WERI-Rb-1 (cell line): ENCODE results near the gene CYP11A1.

ENCODE experiments used
- DNase-seq: peaks from one replicate; pipeline ENCODE4 v3.0.0-alpha.2; 2020
- H3K27ac ChIP-seq: fragments of 250-450 bp; sonication (Bioruptor Pico); 2 replicates; pipeline ENCODE4 v1.5.1; 2020; ENCODE audit warnings: mild to moderate bottlenecking, moderate library complexity
- H3K27me3 ChIP-seq: fragments of 250-450 bp; sonication (Bioruptor Pico); 2 replicates; pipeline ENCODE4 v1.5.1; 2021; ENCODE audit warnings: mild to moderate bottlenecking, low read depth, moderate library complexity; ENCODE audit not compliant: insufficient read depth, severe bottlenecking
- H3K36me3 ChIP-seq: fragments of 250-450 bp; sonication (Bioruptor Pico); 2 replicates; pipeline ENCODE4 v1.5.1; 2020; ENCODE audit warnings: mild to moderate bottlenecking, moderate library complexity
- H3K4me3 ChIP-seq: 2 replicates; pipeline ENCODE4 v1.5.1; 2011; ENCODE audit warnings: low read depth, mild to moderate bottlenecking, control low read depth, low read length
- H3K9me3 ChIP-seq: fragments of 250-450 bp; sonication (Bioruptor Pico); 2 replicates; pipeline ENCODE4 v1.5.1; 2021; ENCODE audit warnings: mild to moderate bottlenecking, moderate library complexity; ENCODE audit not compliant: severe bottlenecking
- CTCF ChIP-seq: IDR thresholded peaks from 2 replicates; pipeline ENCODE4 v1.5.1; 2011; ENCODE audit warnings: low read depth, mild to moderate bottlenecking, control low read depth, inconsistent platforms, low read length

CYP11A1 gene

GRCh38 chr15:74413350-74414080 lies 46.1 kb upstream of the CYP11A1 start:
- H3K4me3 ChIP-seq, result no peak overlapping the region
- TF ChIP-seq CTCF, result no peak
- no peak overlapping the region for H3K27ac ChIP-seq
- H3K27me3 ChIP-seq, result no peaks in the 10 kb centered on the region
- H3K36me3 ChIP-seq, result peaks cover 49% of the 10 kb centered on the region
- H3K9me3 ChIP-seq, result no peaks in the 10 kb centered on the region
- no peak for DNase-seq

GRCh38 chr15:74412159-74412558 lies 44.7 kb upstream of the CYP11A1 start:
- H3K27me3 ChIP-seq, result no peaks in the 10 kb centered on the region
- no peak overlapping the region for H3K4me3 ChIP-seq
- DNase-seq, result no peak
- no peak overlapping the region for H3K27ac ChIP-seq
- no peak for TF ChIP-seq CTCF
- H3K36me3 ChIP-seq, result peaks cover 43% of the 10 kb centered on the region
- H3K9me3 ChIP-seq, result no peaks in the 10 kb centered on the region

- Histone ChIP-seq H3K36me3 (peaks cover 39% of the 10 kb centered on the region), H3K27me3 (no peaks in the 10 kb centered on the region), H3K9me3 (no peaks in the 10 kb centered on the region), H3K27ac (no peak overlapping the region), H3K4me3 (no peak overlapping the region)
- DNase-seq, result no peak
- TF ChIP-seq CTCF, result no peak
Measured at GRCh38 chr15:74411686-74412085, 44.2 kb upstream of the CYP11A1 start.

- Histone ChIP-seq H3K27me3 (no peaks in the 10 kb centered on the region), H3K27ac (no peak overlapping the region), H3K36me3 (peaks cover 28% of the 10 kb centered on the region), H3K9me3 (no peaks in the 10 kb centered on the region), H3K4me3 (no peak overlapping the region)
- no peak for TF ChIP-seq CTCF
- DNase-seq, result no peak
Measured at GRCh38 chr15:74410502-74410901, 43.1 kb upstream of the CYP11A1 start.

GRCh38 chr15:74409225-74409624 lies 41.8 kb upstream of the CYP11A1 start:
- no peak for TF ChIP-seq CTCF
- no peak overlapping the region for H3K27ac ChIP-seq
- no peaks in the 10 kb centered on the region for H3K9me3 ChIP-seq
- H3K4me3 ChIP-seq, result no peak overlapping the region
- no peak for DNase-seq
- no peaks in the 10 kb centered on the region for H3K27me3 ChIP-seq
- H3K36me3 ChIP-seq, result peaks cover 19% of the 10 kb centered on the region

GRCh38 chr15:74408815-74409214 lies 41.4 kb upstream of the CYP11A1 start:
- no peak for TF ChIP-seq CTCF
- DNase-seq, result no peak
- Histone ChIP-seq H3K27me3 (no peaks in the 10 kb centered on the region), H3K9me3 (no peaks in the 10 kb centered on the region), H3K4me3 (no peak overlapping the region), H3K27ac (no peak overlapping the region), H3K36me3 (peaks cover 15% of the 10 kb centered on the region)
